ENCODE data around the gene DRICH1.
"Not testable (repeated sequence)": the region's sequence is repeated elsewhere in the genome, so short reads cannot be mapped to it uniquely, and the experiment has no call there.

The DRICH1 gene

DNA sequence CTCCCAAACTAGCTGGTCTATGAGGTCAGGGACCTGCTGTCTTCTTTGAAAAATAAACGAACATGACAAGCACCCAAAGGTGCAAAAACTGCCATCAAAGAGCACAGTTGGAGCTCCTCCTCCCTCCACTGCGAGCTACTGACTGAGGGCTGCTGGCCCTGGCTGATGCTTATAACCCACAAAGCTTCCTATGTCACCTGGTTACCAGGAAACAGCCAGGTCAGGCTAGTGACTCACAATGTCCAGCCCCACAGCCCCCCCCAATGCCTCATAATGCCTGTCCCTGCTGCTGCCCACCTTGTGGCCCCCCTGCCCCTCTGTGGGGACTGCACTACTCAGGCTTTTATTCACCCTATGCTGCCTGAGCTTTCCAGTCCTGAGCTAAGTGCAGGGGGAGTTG is at the start of gene DRICH1:
DRICH1 (minus strand) TSS at position 144 of the 400 bp plus-strand sequence. CDS start 298 bp downstream, outside the sequence.
- no peak for DNase-seq

- DNase-seq, result no peak
Observed at GRCh38 chr22:23681026-23681809, 49.1 kb upstream of the DRICH1 start.

- no peak for DNase-seq
Observed at GRCh38 chr22:23678133-23678532, 46.0 kb upstream of the DRICH1 start.

DNA sequence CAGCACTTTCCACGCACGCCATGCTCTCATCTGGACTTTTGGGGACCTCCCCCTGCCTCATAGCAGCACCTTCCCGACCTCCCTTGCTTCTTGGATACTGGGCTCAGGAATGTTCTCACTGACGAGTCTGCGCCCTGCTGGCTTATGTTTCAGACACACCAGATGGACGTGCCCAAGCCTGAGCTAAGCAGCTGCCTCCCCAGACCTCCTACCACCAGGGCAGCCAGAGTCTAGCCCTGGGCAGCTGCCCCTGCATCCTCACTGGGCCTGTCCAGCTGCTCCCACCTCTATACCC is 45.5 kb upstream of the DRICH1 start:
- no peak for DNase-seq

- DNase-seq, result not testable (repeated sequence)
Observed at GRCh38 chr22:23676841-23677700, 45.0 kb upstream of the DRICH1 start.

DNA sequence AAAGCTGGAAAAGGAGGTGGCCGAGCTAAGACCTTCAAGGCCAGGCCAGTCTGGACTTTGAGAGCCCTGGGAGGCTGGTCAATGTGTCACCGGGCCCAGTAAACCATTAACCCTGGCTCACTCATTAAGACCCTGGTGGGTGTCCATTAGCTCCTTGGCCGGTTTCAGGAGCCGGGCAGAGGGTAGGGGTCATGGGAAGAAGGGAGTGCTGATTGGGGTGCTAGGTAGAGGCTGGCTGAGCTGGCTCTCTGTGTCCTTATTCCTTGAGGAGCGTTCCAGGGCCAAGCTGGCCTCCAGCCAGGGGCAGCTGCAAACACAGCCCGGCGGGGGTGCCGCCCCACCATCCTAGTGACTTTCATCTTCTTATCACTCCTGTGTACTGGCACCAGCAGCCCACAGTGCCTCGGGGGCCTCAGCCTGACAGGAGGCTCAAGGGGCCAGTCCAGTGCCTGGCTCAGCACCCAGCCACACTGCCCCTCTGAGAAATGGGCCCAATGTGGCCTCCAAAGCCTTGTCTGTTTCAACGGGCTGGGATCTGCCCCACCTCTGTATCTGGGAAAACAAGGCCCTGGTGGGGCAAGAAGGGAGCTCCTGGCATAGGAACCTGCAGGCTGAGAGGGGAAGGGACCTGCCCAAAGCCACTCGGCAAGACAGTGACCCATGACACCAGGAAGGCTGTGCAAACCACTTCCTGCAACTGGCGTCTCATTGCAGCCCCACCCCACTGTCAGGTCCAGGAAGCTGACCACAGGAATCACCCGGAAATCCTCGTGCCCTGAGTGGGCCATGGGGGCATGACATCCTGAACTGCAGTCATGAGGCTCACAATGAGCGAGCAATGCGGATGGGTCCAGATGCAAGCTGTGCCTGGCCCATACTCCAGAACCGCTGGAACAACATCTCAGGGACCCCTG is 43.6 kb upstream of the DRICH1 start:
- DNase-seq, result no peak

DNA sequence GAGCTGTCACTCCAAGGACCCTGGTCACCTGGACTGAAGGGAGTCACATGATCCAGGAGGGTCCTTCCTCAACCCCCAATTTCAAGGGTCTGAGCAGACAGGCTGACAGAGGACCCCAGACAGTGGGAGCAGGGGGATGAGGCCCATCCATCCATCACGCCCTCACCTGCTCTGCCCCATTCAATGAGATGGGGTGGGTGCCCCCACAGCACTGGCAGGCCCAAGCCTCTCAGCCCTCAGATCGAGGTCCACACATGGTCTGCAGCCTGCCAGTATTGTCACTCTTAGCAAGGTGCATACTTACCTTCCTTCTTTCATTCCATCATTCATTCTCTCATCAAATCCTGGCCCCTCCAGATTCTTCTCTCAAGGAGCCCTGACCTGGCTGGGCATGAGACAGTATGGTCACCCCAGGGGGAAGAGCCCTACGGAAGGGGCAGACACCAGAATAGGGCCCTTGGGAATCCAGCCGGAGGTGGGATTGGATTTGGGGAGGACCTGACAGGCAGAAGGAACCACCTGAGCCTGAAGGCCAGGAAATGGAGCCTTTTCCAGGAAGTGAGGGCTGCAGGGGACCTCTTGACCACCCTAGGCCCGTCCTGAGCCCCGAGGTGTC is 42.9 kb upstream of the DRICH1 start:
- DNase-seq, result not testable (repeated sequence)

- no peak for DNase-seq
Observed at GRCh38 chr22:23673826-23674690, 41.9 kb upstream of the DRICH1 start.

DNA sequence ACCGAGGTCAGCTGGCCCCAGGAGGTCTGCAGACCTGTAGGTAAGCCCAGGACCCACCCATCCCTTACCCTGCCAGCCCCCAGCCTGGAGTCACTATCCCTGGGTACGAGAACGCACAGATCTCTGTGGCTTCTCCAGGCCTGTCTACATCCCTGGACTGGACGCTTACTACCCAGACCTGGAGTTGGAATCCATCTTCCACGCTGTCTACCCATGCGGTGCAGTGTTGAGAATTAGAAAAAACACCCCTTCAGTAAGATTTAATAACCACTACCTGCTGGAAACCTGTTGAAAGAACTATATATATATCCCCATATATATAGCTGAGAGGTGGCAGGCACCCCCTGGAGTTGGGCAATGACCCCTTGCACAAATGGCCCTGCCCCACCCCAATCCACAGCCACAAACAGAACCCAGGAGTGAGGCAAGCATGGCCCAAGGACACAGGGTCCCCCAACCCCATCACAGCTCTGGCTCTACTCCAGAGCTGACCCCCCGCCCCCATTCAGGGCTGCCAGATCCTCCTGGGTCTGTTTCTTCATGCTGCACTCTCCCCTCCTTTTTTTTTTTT is 41.0 kb upstream of the DRICH1 start:
- no peak for DNase-seq

GRCh38 chr22:23672307-23673049 is 40.4 kb upstream of the DRICH1 start:
- DNase-seq, result not testable (repeated sequence)

DNA sequence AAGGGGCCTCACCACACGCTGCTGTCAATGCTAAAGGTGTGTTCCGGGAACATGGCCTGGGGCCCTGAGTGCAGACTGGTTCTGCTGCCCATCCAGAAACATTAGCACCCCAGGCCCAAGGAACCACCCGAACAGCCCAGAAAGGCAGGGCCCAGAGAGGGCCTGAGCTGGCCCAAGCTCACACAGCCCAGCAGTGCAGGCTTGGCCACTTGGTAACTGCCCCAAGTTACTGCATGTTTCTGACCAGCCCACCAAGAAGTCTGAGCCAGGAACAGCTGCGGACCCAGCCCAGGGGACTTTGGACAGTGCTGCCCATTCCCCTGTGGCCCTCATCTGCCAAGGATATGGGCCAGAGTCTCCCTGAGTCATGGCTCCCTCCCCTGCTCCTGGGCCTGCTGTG is 39.3 kb upstream of the DRICH1 start:
- not testable (repeated sequence) for DNase-seq

DNA sequence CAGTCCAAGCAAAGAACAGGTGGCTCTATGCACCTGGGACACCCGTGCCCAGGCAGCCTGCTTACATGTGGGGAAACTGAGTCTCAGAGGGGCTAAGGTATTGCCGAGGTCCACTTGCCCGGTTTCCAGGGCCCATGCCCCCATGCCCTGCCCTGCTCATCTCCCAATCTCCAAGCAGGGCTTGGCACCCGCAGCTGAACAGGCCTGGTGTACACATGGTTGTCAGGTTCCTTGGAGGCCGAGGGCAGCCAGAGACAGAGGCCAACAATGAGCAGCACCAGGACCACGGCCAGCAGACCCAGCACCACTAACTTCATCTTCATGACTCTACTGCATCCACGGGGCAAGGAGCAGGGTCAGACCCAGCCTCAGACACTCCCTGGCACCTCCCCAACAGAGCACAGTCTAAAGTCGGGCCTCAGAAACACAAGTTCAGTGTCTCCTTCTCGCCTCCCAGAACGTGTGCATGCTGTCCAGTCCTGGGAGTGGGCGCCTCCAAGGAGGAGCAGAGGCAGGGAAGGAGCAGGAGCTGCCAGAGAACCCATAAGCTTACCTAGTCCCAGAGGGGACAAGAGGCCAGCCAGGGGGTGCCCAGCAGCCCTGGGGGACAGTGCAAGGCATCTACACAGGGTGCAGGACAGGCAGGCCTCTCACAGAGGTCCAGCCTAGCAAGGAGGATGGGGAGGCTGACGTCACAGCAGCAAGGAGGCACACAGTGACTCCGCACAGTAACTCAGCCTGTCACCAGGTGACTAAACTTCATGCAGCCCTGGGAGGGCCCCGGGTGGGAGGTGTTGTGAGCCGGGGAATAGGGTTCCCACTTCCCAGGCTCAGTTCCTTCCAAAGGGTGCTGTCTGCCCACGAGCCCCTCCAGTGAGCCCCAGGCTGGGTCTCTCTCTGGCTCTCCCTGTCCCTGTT is 38.5 kb upstream of the DRICH1 start:
- no peak for DNase-seq

GRCh38 chr22:23660381-23660780 is 28.3 kb upstream of the DRICH1 start:
- DNase-seq, result not testable (repeated sequence)

DNA sequence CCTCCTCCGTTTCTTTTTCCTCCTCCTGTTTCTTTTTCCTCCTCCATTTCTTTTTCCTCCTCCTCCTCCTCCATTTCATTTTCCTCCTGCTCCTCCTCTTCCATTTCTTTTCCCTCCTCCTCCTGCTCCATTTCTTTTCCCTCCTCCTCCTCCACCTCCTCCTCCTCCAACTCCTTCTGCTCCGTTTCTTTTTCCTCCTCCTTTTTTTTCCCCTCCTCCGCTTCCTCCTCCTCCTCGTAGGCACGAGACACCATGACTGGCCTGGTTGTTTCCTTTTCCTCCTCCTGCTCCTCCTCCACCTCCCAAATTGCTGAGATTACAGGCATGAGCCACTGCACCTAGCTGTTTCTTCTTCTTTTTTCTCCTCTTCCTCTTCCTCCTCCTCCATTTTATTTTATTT is 25.6 kb upstream of the DRICH1 start:
- no peak for DNase-seq

DNA sequence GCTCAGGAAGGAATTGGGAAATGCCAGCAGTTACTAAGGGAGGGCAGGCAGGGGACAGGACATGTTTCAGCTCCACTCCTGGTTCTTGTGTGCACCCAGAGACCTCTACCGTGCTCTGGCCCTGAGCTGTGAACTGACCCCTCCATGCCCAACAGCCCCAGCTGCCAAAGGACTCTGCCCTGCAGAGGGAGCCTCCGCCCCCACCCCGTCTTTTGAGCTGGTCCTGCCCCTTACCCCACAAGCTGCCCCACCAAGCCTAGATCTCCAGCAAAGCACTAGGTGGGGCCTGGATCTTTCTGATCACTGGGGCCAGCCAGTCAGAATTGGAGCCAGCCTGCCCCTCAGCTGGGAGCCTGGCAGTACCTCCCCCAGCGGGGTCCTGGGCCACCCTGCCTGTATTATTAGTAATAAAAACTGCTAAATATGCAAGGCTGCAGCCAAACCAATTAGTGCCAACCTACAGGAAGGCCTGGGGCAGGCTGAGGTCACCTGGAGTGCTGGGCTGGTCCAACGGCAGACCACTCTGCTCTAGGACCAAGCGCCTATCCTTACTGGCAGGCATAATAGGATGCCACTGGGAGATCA is 23.9 kb upstream of the DRICH1 start:
- DNase-seq, result no peak

DNA sequence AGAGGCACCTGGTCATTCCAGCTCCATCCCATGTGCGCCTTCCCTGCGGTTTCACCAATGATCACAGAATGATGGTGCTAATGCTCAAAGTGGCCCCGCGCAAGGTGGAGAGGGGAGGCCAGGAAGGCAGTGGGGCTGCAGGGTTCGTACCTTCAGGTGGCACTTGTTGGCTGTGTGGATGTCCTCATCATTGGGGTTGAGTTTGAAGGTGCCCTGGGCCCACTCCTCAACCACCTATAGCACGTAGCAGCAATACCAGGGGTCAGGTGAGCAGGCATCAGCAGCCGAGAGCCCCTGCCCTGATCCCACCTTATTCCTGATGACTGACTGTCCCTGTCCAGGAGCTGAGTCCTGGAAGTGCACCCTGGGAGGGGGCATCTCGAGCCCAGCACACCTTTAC is 20.6 kb upstream of the DRICH1 start:
- DNase-seq, result no peak

- DNase-seq, result no peak
Observed at GRCh38 chr22:23652286-23652685, 20.2 kb upstream of the DRICH1 start.

DNA sequence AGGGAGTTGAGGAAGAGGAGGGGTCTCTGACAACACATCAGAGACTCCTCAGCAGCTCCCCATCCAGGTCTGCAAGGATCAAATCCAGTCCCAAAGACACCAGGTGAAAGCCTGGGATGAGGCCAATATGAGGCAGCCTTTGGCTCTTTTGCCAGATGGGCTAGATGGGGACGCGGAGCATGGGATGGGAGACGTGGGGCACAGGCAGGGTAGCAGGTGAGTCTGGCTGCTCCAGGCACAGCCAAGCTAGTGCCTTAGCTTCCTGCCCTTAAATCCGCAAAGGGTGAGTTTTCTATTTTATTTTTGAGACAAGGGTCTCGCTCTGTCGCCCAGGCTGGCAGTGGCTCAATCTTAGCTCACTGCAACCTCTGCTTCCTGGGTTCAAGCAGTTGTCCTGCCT is 19.6 kb upstream of the DRICH1 start:
- no peak for DNase-seq

DNA sequence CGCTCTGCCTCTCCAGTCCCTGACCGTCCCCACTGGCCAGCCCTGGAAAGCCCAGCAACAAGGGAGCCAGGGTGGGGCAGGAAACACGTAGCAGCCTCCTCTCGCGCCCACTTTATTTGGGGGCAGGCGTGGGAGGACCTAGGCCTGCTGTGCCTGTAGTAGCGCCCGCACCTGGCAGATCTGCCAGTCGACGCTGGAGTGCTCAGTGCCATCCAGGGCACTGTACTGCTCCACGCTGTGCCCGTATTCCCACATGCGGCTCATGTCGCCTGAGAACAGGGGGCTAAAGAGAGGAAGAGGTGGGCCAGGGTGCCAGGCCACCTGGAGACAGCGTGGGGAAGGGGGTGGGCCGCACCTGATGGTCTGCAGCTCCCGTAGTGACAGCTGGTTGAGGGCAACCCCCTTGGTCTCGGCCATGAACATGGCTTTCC is 17.0 kb upstream of the DRICH1 start:
- DNase-seq, result no peak
